AG04450 (cell line): ENCODE data around the gene EPN2. TPM values are rescaled to one million over a fixed set of nuclear protein-coding genes. Genes with fewer than 3 reads are reported as not detected.

ENCODE experiments used
- CTCF ChIA-PET: fragments of 300-600, 350-600 bp; formaldehyde crosslinking; extraction: SDS; loops from one replicate; lab custom pipeline; 2022; ENCODE audit warnings: antibody characterized with exemption, inconsistent platforms; lab: Charles Lee
- POLR2A ChIA-PET: fragments of 350-600 bp; formaldehyde crosslinking; extraction: SDS; loops from one replicate; lab custom pipeline; 2021; ENCODE audit warnings: antibody characterized with exemption, inconsistent platforms; lab: Yijun Ruan, JAX
- DNase-seq: peaks from one replicate; pipeline ENCODE4 v3.0.0-alpha.2; 2011; ENCODE audit warnings: low read depth, low spot score
- H3K27ac ChIP-seq: one replicate; pipeline ENCODE4 v1.5.1; 2012; ENCODE audit warnings: low read depth, low read length, control low read depth
- H3K27me3 ChIP-seq: one replicate; pipeline ENCODE4 v1.6.0; 2012; ENCODE audit warnings: low read length; ENCODE audit not compliant: control insufficient read depth, insufficient read depth
- H3K4me3 ChIP-seq: 2 replicates; pipeline ENCODE4 v1.5.1; 2011; ENCODE audit warnings: mild to moderate bottlenecking, low read depth, low read length, control low read depth
- H3K9me3 ChIP-seq: 2 replicates; pipeline ENCODE4 v1.5.1; 2012; ENCODE audit warnings: low read length; ENCODE audit not compliant: control insufficient read depth, insufficient read depth
- polyA plus RNA-seq: library from polyadenylated mRNA; depleted of rRNA; stranded (reverse); fragments of >200 nt; gene quantifications from 2 replicates; pipeline ENCODE4 v1.2.3, GENCODE V29; 2011
- TF ChIP-seq, protein P1 (sequence below): IDR thresholded peaks from 2 replicates; pipeline ENCODE4 v1.5.1; 2011; ENCODE audit warnings: low read depth, low read length, control low read depth, inconsistent platforms

Gene EPN2
- polyA plus RNA-seq, 1 experiment, result 27.9 TPM

DNA sequence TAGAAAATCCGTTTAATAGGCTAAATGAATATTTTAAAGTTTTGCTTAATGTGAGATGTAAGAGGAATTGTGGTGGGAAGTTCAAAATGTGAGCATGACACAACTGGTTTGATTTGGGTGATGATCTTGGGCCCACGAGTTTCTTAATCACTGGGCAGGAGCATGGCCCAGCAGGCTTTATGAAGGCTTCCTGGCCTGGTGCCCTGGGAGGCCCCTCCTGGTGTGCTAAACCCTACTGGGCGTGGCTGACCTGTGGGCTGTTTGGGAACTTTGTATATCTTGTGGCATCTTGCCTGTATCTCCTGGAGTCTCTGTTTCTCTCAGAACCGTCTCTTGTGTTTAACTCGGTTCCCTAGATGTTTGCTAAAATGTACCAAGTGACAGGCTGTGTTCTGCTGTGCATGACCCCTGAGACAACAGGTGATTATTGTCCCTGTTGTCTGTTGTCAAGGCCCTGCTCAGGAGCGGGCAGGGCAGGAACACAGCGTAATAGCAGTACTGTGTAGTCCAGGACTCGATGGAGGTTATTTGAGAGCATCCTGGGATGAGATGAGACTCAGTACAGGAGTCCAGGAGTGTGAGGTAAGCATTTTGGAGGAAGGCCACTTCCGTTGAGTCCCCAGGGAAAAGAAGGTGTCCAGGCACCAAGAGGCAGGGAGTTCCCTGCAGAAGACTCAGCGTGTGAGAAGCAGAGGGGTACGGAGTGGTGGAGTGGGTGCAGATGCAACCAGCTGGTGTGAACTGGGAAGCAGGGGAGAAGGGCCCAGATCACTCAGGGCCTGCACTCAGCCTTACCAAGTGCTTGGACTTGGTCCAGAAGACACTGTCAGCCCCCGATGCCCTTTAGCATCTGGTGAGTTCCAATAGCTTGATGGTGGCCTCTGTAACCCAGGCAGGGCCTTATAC, 76.8 kb downstream of the EPN2 start:
- CTCF ChIA-PET, result no interaction called here
- Histone ChIP-seq H3K27me3 (no peaks in the 10 kb centered on the region), H3K9me3 (no peaks in the 10 kb centered on the region), H3K4me3 (no peak overlapping the region), H3K27ac (no peak overlapping the region)
- no peak for DNase-seq
- TF ChIP-seq, protein P1, sequence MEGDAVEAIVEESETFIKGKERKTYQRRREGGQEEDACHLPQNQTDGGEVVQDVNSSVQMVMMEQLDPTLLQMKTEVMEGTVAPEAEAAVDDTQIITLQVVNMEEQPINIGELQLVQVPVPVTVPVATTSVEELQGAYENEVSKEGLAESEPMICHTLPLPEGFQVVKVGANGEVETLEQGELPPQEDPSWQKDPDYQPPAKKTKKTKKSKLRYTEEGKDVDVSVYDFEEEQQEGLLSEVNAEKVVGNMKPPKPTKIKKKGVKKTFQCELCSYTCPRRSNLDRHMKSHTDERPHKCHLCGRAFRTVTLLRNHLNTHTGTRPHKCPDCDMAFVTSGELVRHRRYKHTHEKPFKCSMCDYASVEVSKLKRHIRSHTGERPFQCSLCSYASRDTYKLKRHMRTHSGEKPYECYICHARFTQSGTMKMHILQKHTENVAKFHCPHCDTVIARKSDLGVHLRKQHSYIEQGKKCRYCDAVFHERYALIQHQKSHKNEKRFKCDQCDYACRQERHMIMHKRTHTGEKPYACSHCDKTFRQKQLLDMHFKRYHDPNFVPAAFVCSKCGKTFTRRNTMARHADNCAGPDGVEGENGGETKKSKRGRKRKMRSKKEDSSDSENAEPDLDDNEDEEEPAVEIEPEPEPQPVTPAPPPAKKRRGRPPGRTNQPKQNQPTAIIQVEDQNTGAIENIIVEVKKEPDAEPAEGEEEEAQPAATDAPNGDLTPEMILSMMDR, result no peak
- POLR2A ChIA-PET, result no interaction called here

DNA sequence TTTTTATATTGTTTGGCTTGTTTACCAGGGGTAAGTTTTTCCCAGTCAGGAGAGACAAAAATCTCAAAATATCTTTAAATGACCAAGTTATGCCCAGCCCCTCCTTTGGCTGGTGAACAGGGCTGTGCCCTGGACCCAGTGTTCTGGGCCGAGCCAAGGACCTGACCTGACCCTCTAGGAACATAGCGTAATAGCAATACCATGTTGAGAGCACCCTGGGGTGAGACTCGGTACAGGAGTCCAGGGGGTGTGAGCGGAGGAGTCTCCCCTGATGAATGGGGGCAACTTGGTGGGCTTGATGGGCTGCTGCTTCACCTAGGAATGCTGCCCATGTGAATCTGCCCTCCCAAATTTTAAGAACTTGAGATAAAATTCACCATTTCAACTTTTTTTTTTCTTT, 77.9 kb downstream of the EPN2 start:
- H3K27me3 ChIP-seq, result no peaks in the 10 kb centered on the region
- no peaks in the 10 kb centered on the region for H3K9me3 ChIP-seq
- no peak overlapping the region for H3K27ac ChIP-seq
- ChIA-PET CTCF (no interaction called here), POLR2A (no interaction called here)
- TF ChIP-seq, protein P1, result no peak
- no peak for DNase-seq
- no peak overlapping the region for H3K4me3 ChIP-seq

DNA sequence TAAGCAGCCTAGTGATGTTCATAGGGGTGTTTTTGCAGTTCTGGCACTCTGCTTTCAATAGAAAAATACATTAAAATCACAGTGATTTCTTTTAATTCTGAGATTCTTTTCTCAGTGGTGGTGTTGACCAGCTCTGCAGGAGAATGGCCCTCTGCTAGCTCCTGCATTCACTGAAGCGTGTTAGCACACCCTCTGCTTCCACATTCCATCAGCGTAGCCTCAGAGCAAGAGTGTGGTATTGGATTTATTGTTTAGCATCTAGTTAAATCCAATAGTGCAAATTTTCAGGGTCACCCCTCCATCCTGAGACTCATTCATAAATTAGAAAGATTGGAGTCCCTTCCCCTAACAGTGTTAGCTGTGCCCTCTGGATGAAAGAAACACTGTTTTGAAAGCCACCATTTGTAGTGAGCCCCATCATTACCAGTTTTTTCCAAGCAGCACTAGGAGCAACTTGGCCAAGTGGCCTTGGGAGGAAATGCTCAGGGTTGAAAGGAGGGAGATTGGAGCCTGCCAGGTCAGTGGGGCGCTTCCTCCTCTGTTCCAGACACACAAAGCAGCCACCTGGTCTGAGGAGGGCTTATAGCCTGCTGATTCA, 79.7 kb downstream of the EPN2 start:
- no peaks in the 10 kb centered on the region for H3K27me3 ChIP-seq
- peak overlapping the region; percentile 47 for H3K27ac ChIP-seq
- TF ChIP-seq, protein P1, result no peak
- ChIA-PET CTCF (no interaction called here), POLR2A (no interaction called here)
- no peak overlapping the region for H3K4me3 ChIP-seq
- no peaks in the 10 kb centered on the region for H3K9me3 ChIP-seq
- no peak for DNase-seq

DNA sequence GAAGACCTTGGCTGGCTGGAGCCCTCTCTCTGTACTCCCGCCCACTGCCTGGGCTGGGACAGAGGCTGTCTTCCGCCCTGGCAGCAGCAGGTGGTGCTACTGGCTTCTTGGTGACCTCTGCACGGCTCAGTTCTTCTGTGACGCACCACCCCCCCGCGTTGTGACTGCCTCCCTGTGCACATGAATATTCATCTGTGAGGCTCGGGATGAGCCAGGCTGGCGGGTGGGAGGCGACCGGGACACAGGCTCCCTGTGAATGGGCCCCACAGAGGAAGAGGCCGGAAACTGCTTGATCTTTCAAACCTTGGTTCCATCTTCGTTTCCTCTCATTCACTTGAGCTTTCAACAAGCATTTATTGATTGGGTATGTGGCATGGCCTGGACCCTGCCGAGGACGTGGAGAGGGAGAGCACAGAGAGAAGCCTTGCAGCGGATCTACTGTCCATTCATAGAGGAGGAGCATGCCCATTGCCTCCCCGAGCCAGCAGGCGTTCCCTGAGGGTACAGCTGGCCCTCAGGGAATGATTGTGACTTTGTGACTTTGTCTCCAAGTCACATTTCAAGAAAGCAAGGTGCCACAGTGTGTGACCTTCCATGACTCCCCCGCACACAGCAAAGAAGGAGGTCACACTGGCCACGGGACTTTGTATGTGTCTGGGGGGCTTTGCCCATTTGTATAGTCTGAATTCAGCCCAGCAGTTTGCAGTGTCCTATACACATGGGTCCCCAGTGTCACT, 80.4 kb downstream of the EPN2 start:
- Histone ChIP-seq H3K27ac (peak overlapping the region; percentile 47), H3K4me3 (no peak overlapping the region), H3K9me3 (no peaks in the 10 kb centered on the region), H3K27me3 (no peaks in the 10 kb centered on the region)
- TF ChIP-seq, protein P1, result no peak
- ChIA-PET CTCF (no interaction called here), POLR2A (no interaction called here)
- peak; percentile 21 for DNase-seq
